Liver (tissue), 9 donors: ENCODE measurements around the gene TNRC6B. TPM values are rescaled to one million over a fixed set of nuclear protein-coding genes. Genes with fewer than 3 reads are reported as not detected.

ENCODE experiments used
- DNase-seq: peaks from one replicate; pipeline ENCODE4 v3.0.0-alpha.2; 2017; ENCODE audit warnings: low spot score
- H3K27ac ChIP-seq, 2 donors: one replicate each; pipeline ENCODE4 v1.7.0; 2013; ENCODE audit warnings: inconsistent platforms in 2 of 2, low read length in 2 of 2, control low read depth in 1 of 2, low read depth in 1 of 2, mild to moderate bottlenecking in 1 of 2
- H3K27me3 ChIP-seq, 4 donors: one replicate each; pipeline versions ENCODE4 v1.6.1 to v1.7.0; 2013; ENCODE audit warnings: low read length in 3 of 4, inconsistent platforms in 1 of 4, mild to moderate bottlenecking in 1 of 4, moderate library complexity in 1 of 4; ENCODE audit not compliant: control insufficient read depth in 4 of 4, insufficient read depth in 4 of 4
- H3K36me3 ChIP-seq, 4 donors: one replicate each; pipeline versions ENCODE4 v1.6.1 to v1.7.0; 2013; ENCODE audit warnings: low read length in 3 of 4, mild to moderate bottlenecking in 3 of 4, low read depth in 1 of 4, moderate library complexity in 1 of 4; ENCODE audit not compliant: control insufficient read depth in 4 of 4, insufficient read depth in 3 of 4
- H3K4me1 ChIP-seq, 4 donors: one replicate each; pipeline versions ENCODE4 v1.6.1 to v1.7.0; 2013; ENCODE audit warnings: low read length in 3 of 4, mild to moderate bottlenecking in 3 of 4, moderate library complexity in 1 of 4; ENCODE audit not compliant: control insufficient read depth in 4 of 4, insufficient read depth in 4 of 4
- H3K4me3 ChIP-seq, 3 donors: one replicate each; pipeline versions ENCODE4 v1.6.1 to v1.7.0; 2013; ENCODE audit warnings: low read length in 3 of 3, control low read depth in 1 of 3, low read depth in 1 of 3, mild to moderate bottlenecking in 1 of 3
- H3K9ac ChIP-seq, 2 donors: one replicate each; pipeline ENCODE4 v1.7.0; 2013; ENCODE audit warnings: low read length in 2 of 2, mild to moderate bottlenecking in 2 of 2, moderate library complexity in 2 of 2, control low read depth in 1 of 2, low read depth in 1 of 2
- H3K9me3 ChIP-seq, 4 donors: one replicate each; pipeline versions ENCODE4 v1.6.1 to v1.7.0; 2013; ENCODE audit warnings: low read length in 3 of 4; ENCODE audit not compliant: control insufficient read depth in 4 of 4
- EGR1 ChIP-seq, 2 donors: IDR thresholded peaks; 2 replicates each; pipeline ENCODE4 v1.6.1; 2016 to 2018; ENCODE audit warnings: antibody characterized with exemption in 2 of 2, low read depth in 2 of 2
- FOXA1 ChIP-seq: IDR thresholded peaks from 2 replicates; pipeline ENCODE4 v1.6.1; 2016; ENCODE audit warnings: antibody characterized with exemption
- FOXA2 ChIP-seq: IDR thresholded peaks from 2 replicates; pipeline ENCODE4 v1.6.1; 2016; ENCODE audit warnings: antibody characterized with exemption
- GABPA ChIP-seq, 2 donors: IDR thresholded peaks in 1 of 2; conservative IDR thresholded peaks in 1 of 2; 2 replicates each; pipeline ENCODE4 v1.6.1; 2016; ENCODE audit warnings: antibody characterized with exemption in 2 of 2, mild to moderate bottlenecking in 1 of 2, moderate library complexity in 1 of 2
- HNF4A ChIP-seq, 2 donors: conservative IDR thresholded peaks; 2 replicates each; pipeline ENCODE4 v1.6.1; 2016; ENCODE audit warnings: antibody characterized with exemption in 2 of 2, mild to moderate bottlenecking in 2 of 2
- HNF4G ChIP-seq: IDR thresholded peaks from 2 replicates; pipeline ENCODE4 v1.6.1; 2016; ENCODE audit warnings: antibody characterized with exemption
- JUND ChIP-seq, 2 donors: IDR thresholded peaks; 2 replicates each; pipeline ENCODE4 v1.6.1; 2016; ENCODE audit warnings: antibody characterized with exemption in 2 of 2
- NR2F2 ChIP-seq: IDR thresholded peaks from 2 replicates; pipeline ENCODE4 v1.6.1; 2016; ENCODE audit warnings: antibody characterized with exemption
- RAD21 ChIP-seq, 2 donors: IDR thresholded peaks; 2 replicates each; pipeline ENCODE4 v1.6.1; 2016; ENCODE audit warnings: antibody characterized with exemption in 2 of 2, mild to moderate bottlenecking in 2 of 2
- RXRA ChIP-seq, 2 donors: IDR thresholded peaks; 2 replicates each; pipeline ENCODE4 v1.6.1; 2017 to 2018; ENCODE audit warnings: antibody characterized with exemption in 2 of 2, mild to moderate bottlenecking in 1 of 2
- SP1 ChIP-seq: IDR thresholded peaks from 2 replicates; pipeline ENCODE4 v1.6.1; 2018; ENCODE audit warnings: antibody characterized with exemption, mild to moderate bottlenecking
- TAF1 ChIP-seq: conservative IDR thresholded peaks from 2 replicates; pipeline ENCODE4 v1.6.1; 2016; ENCODE audit warnings: antibody characterized with exemption, mild to moderate bottlenecking
- YY1 ChIP-seq: IDR thresholded peaks from 2 replicates; pipeline ENCODE4 v1.6.1; 2016; ENCODE audit warnings: antibody characterized with exemption, mild to moderate bottlenecking
- ZBTB33 ChIP-seq: IDR thresholded peaks from 2 replicates; pipeline ENCODE4 v1.6.1; 2016; ENCODE audit warnings: antibody characterized with exemption
- WGBS: extraction: QIAGEN DNeasy Blood & Tissue Kit; methylation state at CpG from one replicate; pipeline ENCODE4 v1.1.7; 2013; 5-methylcytosine and 5-hydroxymethylcytosine counted together
- polyA plus RNA-seq, 2 donors: library from polyadenylated mRNA; stranded (reverse) in 1 of 2; unstranded in 1 of 2; fragments of 200-250 nt in 1 of 2; fragments of >200 nt in 1 of 2; fragmentation: Nextera tagmentation in 1 of 2; extraction: Ambion mirVana in 1 of 2; gene quantifications; one replicate each; pipeline versions ENCODE4 v1.2.1 to v1.2.3, GENCODE V29; 2013 to 2015
- total RNA-seq, 2 donors: library from RNA; depleted of rRNA; stranded (reverse); fragments of >200 nt; gene quantifications; one replicate each; pipeline ENCODE4 v1.2.3, GENCODE V29; 2014
- TF ChIP-seq, protein P1 (sequence below): IDR thresholded peaks from 2 replicates; pipeline ENCODE4 v1.6.1; 2016; ENCODE audit warnings: antibody characterized with exemption
- TF ChIP-seq, protein P2 (sequence below): IDR thresholded peaks from 2 replicates; pipeline ENCODE4 v1.6.1; 2016; ENCODE audit warnings: antibody characterized with exemption, mild to moderate bottlenecking
- TF ChIP-seq, protein P3 (sequence below): fragments of 150-350 bp; IDR thresholded peaks from 2 replicates; pipeline ENCODE4 v1.5.1; 2017; ENCODE audit warnings: improper control_type of control experiment, low read depth, low read length; ENCODE audit not compliant: missing input control
- donor health status: healthy.
- donor health status: healthy.
- donor health status: healthy.
- donor health status: healthy.
- donor health status: healthy.

The TNRC6B gene
- total and polyA plus RNA-seq, 4 donors = 4.6 to 39.1 (median 26.4) TPM

DNA sequence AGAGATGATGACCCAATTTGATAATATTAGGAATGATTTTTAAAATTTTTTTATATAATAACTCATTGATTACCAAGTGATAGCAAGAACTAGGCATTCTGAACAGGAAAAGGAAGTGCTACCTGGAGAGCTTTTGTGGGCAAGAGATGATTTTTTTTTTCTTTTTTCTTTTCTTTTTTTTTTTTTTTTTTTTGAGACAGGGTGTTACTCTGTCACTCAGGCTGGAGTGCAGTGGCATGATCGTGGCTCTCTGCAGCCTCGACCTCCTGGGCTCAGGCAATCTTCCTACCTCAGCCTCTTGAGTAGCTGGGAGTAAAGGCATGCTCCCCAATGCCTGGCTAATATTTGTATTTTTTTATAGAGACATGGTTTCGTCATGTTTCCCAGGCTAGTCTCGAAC lies 40.4 kb downstream of the TNRC6B start:
- Histone ChIP-seq H3K36me3 (no peaks in the 10 kb centered on the region), H3K9me3 (no peaks in the 10 kb centered on the region), H3K27me3 (no peaks in the 10 kb centered on the region), H3K4me1 (peaks cover 0 to 8% (median 3%) of the 10 kb centered on the region in 4 donors), H3K4me3 (no peak overlapping the region), H3K27ac (no peak overlapping the region), H3K9ac (no peak overlapping the region)
- no peak for DNase-seq
- WGBS = 94% methylated on average over 4 of the region's 4 CpGs
- TF ChIP-seq HNF4A (conservative IDR thresholded peaks at IDR 0.05) (no peak), HNF4G (no peak), FOXA2 (no peak), GABPA (IDR thresholded peaks at IDR 0.05 in 1 of 2, conservative IDR thresholded peaks at IDR 0.05 in 1 of 2) (no peak), RAD21 (IDR thresholded peaks at IDR 0.05) (no peak), RXRA (IDR thresholded peaks at IDR 0.05) (no peak), FOXA1 (no peak), JUND (IDR thresholded peaks at IDR 0.05) (no peak), SP1 (no peak)
- TF ChIP-seq, protein P1, sequence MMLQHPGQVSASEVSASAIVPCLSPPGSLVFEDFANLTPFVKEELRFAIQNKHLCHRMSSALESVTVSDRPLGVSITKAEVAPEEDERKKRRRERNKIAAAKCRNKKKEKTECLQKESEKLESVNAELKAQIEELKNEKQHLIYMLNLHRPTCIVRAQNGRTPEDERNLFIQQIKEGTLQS = no peak
- TF ChIP-seq, protein P2, sequence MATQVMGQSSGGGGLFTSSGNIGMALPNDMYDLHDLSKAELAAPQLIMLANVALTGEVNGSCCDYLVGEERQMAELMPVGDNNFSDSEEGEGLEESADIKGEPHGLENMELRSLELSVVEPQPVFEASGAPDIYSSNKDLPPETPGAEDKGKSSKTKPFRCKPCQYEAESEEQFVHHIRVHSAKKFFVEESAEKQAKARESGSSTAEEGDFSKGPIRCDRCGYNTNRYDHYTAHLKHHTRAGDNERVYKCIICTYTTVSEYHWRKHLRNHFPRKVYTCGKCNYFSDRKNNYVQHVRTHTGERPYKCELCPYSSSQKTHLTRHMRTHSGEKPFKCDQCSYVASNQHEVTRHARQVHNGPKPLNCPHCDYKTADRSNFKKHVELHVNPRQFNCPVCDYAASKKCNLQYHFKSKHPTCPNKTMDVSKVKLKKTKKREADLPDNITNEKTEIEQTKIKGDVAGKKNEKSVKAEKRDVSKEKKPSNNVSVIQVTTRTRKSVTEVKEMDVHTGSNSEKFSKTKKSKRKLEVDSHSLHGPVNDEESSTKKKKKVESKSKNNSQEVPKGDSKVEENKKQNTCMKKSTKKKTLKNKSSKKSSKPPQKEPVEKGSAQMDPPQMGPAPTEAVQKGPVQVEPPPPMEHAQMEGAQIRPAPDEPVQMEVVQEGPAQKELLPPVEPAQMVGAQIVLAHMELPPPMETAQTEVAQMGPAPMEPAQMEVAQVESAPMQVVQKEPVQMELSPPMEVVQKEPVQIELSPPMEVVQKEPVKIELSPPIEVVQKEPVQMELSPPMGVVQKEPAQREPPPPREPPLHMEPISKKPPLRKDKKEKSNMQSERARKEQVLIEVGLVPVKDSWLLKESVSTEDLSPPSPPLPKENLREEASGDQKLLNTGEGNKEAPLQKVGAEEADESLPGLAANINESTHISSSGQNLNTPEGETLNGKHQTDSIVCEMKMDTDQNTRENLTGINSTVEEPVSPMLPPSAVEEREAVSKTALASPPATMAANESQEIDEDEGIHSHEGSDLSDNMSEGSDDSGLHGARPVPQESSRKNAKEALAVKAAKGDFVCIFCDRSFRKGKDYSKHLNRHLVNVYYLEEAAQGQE = no peak

DNA sequence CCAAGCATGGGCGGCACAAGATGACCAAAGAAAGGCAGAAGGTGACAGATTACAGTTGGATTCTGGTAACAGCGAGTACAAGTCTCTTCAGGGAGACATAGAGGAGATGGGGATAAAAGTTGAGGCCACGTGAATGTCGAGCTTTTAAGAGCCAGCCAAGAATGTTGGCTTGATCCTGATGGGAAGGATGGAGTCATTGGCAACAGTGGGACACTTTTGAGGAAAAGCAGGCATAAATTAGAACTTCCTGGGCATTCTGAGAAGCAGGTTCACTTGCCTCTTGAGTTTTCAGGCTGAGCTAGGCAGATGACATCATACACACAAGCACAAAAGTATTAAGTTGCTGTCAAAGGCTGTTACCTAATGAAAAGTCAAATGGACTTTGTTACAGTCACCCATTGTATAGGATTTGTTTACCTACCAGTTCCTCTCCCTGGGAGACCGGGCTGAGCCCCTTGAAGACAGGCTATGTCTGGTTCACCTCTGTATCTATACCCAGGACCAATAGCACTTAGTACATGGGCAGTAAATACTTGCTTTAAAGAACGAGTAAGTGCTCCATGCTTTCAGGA lies 41.1 kb downstream of the TNRC6B start:
- Histone ChIP-seq H3K36me3 (no peaks in the 10 kb centered on the region), H3K4me3 (no peak overlapping the region), H3K27me3 (no peaks in the 10 kb centered on the region), H3K4me1 (peaks cover 0 to 8% (median 3%) of the 10 kb centered on the region in 4 donors), H3K9ac (no peak overlapping the region), H3K9me3 (no peaks in the 10 kb centered on the region), H3K27ac (no peak overlapping the region)
- DNase-seq = no peak
- TF ChIP-seq, protein P1 = no peak
- TF ChIP-seq HNF4A (conservative IDR thresholded peaks at IDR 0.05) (no peak), RXRA (IDR thresholded peaks at IDR 0.05) (no peak)
- 90% methylated on average over 6 of the region's 6 CpGs for WGBS

GRCh38 chr22:40220316-40221054 lies 42.8 kb downstream of the TNRC6B start:
- 76% methylated on average over 8 of the region's 8 CpGs for WGBS
- no peak for TF ChIP-seq HNF4A (conservative IDR thresholded peaks at IDR 0.05)
- TF ChIP-seq ZBTB33 = no peak
- no peak for TF ChIP-seq RAD21 (IDR thresholded peaks at IDR 0.05)
- TF ChIP-seq RXRA (IDR thresholded peaks at IDR 0.05) = no peak
- TF ChIP-seq JUND (IDR thresholded peaks at IDR 0.05) = no peak
- TF ChIP-seq, protein P1 = no peak
- TF ChIP-seq EGR1 (IDR thresholded peaks at IDR 0.05; ENCODE audit: low read depth in 2 of 2) = no peak
- no peak for TF ChIP-seq FOXA2
- no peak for TF ChIP-seq YY1
- TF ChIP-seq FOXA1 = no peak
- TF ChIP-seq, protein P3, sequence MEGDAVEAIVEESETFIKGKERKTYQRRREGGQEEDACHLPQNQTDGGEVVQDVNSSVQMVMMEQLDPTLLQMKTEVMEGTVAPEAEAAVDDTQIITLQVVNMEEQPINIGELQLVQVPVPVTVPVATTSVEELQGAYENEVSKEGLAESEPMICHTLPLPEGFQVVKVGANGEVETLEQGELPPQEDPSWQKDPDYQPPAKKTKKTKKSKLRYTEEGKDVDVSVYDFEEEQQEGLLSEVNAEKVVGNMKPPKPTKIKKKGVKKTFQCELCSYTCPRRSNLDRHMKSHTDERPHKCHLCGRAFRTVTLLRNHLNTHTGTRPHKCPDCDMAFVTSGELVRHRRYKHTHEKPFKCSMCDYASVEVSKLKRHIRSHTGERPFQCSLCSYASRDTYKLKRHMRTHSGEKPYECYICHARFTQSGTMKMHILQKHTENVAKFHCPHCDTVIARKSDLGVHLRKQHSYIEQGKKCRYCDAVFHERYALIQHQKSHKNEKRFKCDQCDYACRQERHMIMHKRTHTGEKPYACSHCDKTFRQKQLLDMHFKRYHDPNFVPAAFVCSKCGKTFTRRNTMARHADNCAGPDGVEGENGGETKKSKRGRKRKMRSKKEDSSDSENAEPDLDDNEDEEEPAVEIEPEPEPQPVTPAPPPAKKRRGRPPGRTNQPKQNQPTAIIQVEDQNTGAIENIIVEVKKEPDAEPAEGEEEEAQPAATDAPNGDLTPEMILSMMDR = no peak
- no peak for TF ChIP-seq SP1
- TF ChIP-seq HNF4G = no peak
- no peak for TF ChIP-seq TAF1
- TF ChIP-seq GABPA (IDR thresholded peaks at IDR 0.05 in 1 of 2, conservative IDR thresholded peaks at IDR 0.05 in 1 of 2) = no peak
- TF ChIP-seq NR2F2 = no peak

More at GRCh38 chr22:40220316-40221054, 42.8 kb downstream of the TNRC6B start:
- Histone ChIP-seq H3K4me1 (peaks cover 0 to 4% (median 1%) of the 10 kb centered on the region in 4 donors), H3K9ac (no peak overlapping the region), H3K4me3 (no peak overlapping the region), H3K36me3 (no peaks in the 10 kb centered on the region), H3K27ac (no peak overlapping the region), H3K9me3 (no peaks in the 10 kb centered on the region), H3K27me3 (no peaks in the 10 kb centered on the region)
- DNase-seq = no peak
